Measurements from ENCODE around the gene STXBP4.

Gene STXBP4, protein sequence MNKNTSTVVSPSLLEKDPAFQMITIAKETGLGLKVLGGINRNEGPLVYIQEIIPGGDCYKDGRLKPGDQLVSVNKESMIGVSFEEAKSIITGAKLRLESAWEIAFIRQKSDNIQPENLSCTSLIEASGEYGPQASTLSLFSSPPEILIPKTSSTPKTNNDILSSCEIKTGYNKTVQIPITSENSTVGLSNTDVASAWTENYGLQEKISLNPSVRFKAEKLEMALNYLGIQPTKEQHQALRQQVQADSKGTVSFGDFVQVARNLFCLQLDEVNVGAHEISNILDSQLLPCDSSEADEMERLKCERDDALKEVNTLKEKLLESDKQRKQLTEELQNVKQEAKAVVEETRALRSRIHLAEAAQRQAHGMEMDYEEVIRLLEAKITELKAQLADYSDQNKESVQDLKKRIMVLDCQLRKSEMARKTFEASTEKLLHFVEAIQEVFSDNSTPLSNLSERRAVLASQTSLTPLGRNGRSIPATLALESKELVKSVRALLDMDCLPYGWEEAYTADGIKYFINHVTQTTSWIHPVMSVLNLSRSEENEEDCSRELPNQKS

GRCh38 chr17:54968262-54968987 lies at the start of gene STXBP4, which contains the start of gene COX11:
STXBP4 (plus strand) TSS chr17:54968765; CDS start chr17:54986220, 17,455 bp downstream.
COX11 (minus strand) TSS chr17:54968654; CDS start chr17:54968646, 8 bp downstream.
- in situ Hi-C loops (cut with HindIII; ENCODE audit: low sequenced_read_pairs) = no loop called here

- in situ Hi-C loops (cut with HindIII; ENCODE audit: low sequenced_read_pairs) = no loop called here
Measured at GRCh38 chr17:54919425-54919824, 49.1 kb upstream of the STXBP4 start.

DNA sequence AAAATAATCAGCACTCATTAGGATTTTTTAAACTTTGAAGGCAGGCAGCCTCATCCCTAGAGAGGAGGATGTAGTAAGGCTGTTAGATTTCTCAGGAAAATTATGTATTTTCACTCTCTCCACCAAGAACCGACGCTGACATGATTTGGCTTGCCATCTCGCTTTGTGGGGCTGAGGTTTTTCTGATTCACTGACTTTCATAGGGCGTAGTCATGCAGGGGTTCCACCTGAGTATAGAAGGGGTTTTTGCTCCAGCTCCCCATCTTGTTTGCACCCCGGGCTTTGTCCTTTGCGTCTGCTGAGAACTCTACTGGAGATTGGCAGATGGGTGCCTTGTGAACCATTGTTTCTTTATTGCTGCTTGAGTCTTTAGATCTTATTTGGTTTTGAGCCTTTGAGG lies 47.7 kb upstream of the STXBP4 start:
- in situ Hi-C loops (cut with HindIII; ENCODE audit: low sequenced_read_pairs) = no loop called here

DNA sequence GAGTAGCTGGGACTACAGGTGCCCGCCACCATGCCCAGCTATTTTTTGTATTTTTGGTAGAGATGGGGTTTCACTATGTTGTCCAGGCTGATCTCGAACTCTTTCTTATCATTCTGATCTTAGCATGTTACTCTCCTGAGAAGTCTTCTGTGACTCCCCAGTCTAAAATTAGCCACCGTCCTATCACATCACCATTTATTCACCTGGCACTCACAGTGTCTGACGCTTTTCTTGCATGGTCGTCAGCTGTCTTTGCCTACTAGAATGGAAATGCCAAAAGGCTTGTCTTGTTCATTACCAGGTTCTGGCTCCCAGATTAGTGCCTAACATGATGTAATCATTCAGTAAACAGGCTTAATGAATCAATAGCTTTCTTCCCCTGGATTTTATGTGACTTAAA lies 44.2 kb upstream of the STXBP4 start:
- in situ Hi-C loops (cut with HindIII; ENCODE audit: low sequenced_read_pairs) = no loop called here

DNA sequence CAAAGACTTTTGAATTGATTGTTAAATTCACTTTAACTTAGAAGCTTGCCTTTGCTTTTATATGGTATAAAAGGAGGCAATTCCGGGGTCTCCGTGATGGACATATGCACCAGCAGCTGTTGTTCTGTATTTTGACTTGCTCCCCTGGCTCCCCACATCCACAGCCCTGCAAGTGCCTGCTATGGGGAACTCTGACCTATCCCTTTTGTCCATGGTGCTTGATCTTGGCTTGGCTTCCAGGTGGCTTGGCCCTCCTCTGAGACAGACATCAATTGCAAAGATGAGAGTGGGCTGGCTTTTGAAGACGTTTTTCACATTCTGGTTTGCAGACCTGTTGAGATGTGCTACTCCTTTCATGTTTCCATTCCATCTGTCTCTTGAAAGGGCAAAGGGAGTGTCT lies 41.0 kb upstream of the STXBP4 start:
- in situ Hi-C loops (cut with HindIII; ENCODE audit: low sequenced_read_pairs) = no loop called here

GRCh38 chr17:54932711-54933110 lies 35.9 kb upstream of the STXBP4 start:
- in situ Hi-C loops (cut with HindIII; ENCODE audit: low sequenced_read_pairs) = no loop called here

GRCh38 chr17:54933921-54934320 lies 34.6 kb upstream of the STXBP4 start:
- in situ Hi-C loops (cut with HindIII; ENCODE audit: low sequenced_read_pairs) = no loop called here

DNA sequence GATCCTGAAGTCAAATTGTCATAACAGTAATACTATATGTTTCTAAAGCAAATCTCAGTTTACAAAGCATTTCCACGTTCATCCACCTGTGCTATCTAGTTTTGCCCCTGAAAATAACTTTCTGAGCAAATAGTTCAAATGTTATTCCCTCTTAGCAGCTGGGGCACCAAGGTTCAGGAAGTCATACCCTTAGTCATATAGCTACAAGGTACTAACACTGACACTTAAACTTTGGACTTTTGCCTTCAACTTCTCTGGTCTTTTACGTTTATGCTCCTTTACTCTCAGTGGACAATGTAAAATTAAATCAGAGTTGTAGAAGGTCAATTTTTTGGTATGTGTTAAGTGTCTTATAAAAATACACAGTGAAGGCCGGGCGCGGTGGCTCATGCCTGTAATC lies 33.1 kb upstream of the STXBP4 start:
- in situ Hi-C loops (cut with HindIII; ENCODE audit: low sequenced_read_pairs) = no loop called here

DNA sequence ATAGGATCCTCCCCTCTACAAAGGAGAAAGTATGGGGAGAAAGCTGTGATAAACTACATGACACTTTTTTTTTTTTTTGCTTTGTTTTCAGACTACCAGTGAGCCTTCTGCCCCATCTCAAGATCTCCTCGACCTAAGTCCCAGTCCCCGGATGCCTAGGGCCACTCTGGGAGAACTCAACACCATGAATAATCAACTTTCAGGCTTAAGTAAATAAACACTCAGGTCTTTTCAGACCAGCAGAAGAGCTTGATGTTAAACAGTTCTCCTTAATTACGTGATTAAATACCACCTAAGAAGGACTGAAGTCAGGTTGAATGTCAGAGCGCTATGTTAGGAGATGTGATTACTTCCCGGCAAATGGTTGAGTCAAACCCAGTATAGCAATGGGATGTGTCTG lies 31.5 kb upstream of the STXBP4 start:
- in situ Hi-C loops (cut with HindIII; ENCODE audit: low sequenced_read_pairs) = no loop called here

GRCh38 chr17:54937426-54937825 lies 31.1 kb upstream of the STXBP4 start:
- in situ Hi-C loops (cut with HindIII; ENCODE audit: low sequenced_read_pairs) = no loop called here

DNA sequence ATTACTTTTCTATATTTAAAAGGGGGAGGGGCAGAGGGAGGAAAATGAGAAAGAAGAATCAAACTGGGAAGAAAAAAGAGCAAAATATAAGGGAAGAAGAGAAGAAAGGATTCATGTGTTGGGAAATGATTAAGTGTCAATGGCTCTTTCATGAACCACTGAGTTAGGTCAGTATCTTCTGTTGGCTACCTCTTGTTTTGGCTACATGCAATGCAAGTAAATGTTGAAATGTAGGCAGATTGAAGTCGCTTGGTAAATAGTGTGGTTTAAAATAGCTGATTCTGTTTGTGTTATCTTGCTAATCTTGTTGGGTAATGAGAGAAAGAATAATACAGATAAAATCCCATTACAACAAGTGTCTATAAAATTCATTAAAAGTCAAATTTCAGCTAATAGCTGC lies 27.3 kb upstream of the STXBP4 start:
- in situ Hi-C loops (cut with HindIII; ENCODE audit: low sequenced_read_pairs) = no loop called here

DNA sequence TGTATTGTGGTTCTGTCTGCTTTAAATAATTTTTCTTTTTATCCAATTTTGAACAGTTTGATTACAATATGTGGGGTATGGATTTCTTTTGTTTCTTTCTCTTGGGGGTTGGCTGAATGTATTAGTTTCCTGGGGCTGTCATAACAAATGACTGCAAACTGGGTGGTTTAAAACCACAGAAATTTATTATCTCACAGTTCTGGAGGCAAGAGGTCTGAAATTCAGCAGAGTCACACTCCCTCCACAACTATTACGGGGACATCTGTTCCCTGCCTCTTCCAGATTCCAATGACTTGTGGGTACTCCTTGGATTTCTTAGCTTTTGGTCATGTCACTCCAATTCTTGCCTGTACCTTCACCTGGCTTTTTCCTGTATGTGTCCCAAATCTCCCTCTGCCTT lies 23.8 kb upstream of the STXBP4 start:
- in situ Hi-C loops (cut with HindIII; ENCODE audit: low sequenced_read_pairs) = no loop called here

DNA sequence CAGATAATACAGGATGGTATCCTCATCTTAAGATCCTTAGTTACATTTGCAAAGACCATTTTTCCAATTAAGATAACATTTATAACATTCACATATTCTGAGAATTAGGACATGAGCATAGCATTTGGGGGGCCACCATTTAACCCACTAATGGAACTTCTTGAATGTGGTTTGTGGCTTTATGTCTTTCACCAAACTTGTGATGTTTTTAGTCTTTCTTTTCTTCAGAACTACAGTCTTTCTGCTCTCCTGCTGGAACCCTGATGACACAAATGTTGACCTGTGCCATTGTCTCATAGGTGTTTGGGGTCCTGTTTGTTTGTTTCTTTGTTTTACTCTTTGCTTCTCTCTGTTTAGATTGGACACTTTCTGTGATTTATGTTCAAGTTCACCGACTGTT lies 23.3 kb upstream of the STXBP4 start:
- in situ Hi-C loops (cut with HindIII; ENCODE audit: low sequenced_read_pairs) = no loop called here

DNA sequence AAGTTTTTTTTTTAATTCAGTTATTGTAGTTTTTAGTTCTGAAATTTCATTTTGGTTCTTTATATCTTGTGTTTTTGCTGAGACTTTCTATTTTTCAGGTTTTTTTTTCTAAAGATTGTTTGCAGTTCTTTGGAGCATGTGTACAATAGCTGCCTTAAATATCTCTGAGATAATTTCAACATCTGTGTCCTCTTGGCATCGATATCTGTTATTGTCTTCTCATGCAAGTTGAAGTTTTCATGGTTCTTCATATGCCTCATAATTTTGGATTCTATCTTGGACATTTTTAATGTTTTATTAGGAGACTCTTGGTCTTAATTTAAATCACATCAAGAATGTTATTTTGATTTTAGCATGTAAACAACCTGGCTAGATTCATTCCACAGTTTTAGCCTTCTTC lies 22.9 kb upstream of the STXBP4 start:
- in situ Hi-C loops (cut with HindIII; ENCODE audit: low sequenced_read_pairs) = no loop called here

DNA sequence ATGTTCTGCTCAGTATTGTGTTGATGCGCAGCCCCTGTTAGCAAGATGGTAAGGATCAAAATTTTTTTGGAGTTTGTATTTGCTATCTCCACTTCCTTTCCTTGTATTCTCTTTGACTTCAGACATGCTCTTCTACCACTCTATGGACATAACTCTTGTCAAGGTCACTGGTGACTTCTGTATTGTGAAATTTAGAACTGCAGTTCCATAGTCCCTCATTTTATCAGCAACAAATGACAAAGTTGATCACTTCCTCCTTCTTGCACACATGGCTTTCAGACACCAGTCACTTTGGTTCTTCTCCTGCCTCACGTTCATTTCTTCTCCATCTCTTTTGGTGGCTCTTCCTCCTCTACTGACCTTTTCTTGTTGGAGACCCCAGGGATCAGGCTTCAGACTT lies 21.2 kb upstream of the STXBP4 start:
- in situ Hi-C loops (cut with HindIII; ENCODE audit: low sequenced_read_pairs) = no loop called here

GRCh38 chr17:54948380-54948779 lies 20.2 kb upstream of the STXBP4 start:
- in situ Hi-C loops (cut with HindIII; ENCODE audit: low sequenced_read_pairs) = no loop called here

GRCh38 chr17:54950116-54950515 lies 18.4 kb upstream of the STXBP4 start:
- in situ Hi-C loops (cut with HindIII; ENCODE audit: low sequenced_read_pairs) = no loop called here

DNA sequence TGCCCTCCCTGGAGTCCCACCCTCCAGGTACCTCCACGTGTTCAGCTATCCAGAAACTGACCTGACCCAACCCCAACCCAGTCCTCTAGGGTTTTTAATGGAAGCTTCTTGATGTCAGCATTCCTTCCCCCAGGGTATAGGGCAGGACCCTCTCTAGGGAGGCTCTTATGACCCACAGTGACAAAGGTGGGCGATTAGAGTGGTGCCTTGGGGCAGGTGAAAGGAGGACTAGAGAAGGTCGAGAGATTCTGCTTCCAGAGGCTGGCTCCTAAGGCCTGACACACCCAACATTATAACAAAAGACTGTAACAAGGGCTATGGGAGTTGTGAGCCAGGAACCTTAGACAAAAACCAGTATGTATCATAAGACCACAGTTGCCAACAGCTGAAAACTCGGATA lies 17.3 kb upstream of the STXBP4 start:
- in situ Hi-C loops (cut with HindIII; ENCODE audit: low sequenced_read_pairs) = no loop called here

GRCh38 chr17:54956791-54957190 lies 11.8 kb upstream of the STXBP4 start:
- in situ Hi-C loops (cut with HindIII; ENCODE audit: low sequenced_read_pairs) = no loop called here

- in situ Hi-C loops (cut with HindIII; ENCODE audit: low sequenced_read_pairs) = no loop called here
Measured at GRCh38 chr17:54967621-54968261, 824 bp upstream of the STXBP4 start.

DNA sequence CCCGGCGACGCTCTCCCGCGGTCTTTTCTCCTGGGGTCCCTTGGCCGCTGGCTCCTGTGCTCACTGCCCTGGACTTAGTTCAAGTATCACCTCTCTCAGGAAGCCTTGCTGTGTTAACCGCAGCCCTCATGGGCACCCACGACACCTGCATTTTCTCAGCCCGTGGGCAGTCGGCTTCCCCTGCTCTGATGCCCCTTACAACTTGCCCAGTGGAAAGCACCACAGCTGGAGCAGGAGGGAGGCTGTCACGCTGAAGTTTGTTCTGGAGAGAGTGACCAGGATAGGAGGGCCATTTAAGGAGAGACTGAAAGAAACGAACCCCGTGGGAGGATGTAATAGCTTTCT lies 395 bp downstream of the STXBP4 start:
- in situ Hi-C loops (cut with HindIII; ENCODE audit: low sequenced_read_pairs) = no loop called here
